ENCODE results near the gene MAP7D2.
"Not testable (repeated sequence)": the region's sequence is repeated elsewhere in the genome, so short reads cannot be mapped to it uniquely, and the experiment has no call there.

Gene MAP7D2

DNA sequence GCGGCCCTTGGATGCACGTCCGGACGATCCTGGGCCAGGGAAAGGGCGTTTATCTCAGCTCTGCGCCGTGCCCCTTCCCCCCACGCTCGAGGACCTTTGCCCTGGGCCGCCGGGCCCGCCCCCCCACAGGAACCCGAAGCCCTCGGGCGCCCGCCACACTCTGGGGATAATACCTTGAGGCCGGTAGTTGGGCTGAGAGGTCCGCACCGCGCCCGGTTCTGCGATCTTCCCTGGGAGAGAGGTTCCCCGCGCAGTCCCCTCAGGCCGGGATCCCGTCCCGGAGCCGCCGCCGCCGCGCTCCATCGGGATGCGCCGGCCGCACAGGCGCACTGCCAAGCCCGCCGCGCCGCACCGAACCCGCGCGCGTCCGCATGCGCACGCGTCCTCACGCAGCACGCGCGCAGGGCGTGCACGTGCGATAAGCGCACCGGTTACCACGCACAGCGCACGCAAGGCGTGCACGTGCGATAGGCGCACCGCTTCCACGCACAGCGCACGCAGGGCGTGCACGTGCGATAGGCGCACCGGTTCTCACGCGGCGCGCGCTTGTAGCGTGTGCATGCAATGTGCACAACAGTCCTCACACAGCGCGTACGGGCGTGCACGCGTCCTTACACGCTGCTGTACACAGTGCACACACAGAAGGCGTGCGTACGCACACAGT, at the start of gene MAP7D2:
Gene MAP7D2 (minus strand): TSS at position 331 of the 664 bp plus-strand sequence. CDS start 28 bp downstream, at position 303.
- peaks cover 32% of the 10 kb centered on the region for H3K27me3 Mint-ChIP-seq
- H3K27ac Mint-ChIP-seq, result no peak within 1 kb of the TSS
- H3K4me1 Mint-ChIP-seq (ENCODE audit: low read depth), result peaks cover 4% of the 10 kb centered on the region
- H3K36me3 Mint-ChIP-seq (ENCODE audit: low read depth), result peaks cover 5% of the 10 kb centered on the region
- no peaks in the 10 kb centered on the region for H3K9me3 Mint-ChIP-seq
- peak within 1 kb of the TSS; percentile 56 for H3K4me3 Mint-ChIP-seq
- DNase-seq, result no peak

DNA sequence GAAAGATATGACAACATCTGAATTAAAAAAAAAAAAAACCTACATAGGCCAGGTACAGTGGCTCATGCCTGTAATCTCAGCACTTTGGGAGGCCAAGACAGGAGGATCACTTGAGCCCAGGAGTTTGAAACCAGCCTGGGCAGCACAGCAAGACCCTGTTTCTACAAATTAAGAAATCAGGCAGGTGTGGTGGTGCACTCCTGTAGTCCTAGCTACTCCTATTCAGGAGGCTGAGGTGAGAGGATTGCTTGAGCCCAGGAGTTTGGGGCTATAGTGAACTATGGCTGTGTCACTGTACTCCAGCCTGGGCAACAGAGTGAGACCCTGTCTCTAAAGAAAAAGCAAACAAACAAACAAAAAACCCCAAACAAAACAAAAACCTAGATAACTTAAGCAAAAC, 45.8 kb upstream of the MAP7D2 start:
- DNase-seq; H3K9me3 Mint-ChIP-seq; H3K4me3 Mint-ChIP-seq; H3K4me1 Mint-ChIP-seq (ENCODE audit: low read depth); H3K27me3 Mint-ChIP-seq: not testable (repeated sequence)
- Mint-ChIP-seq H3K36me3 (ENCODE audit: low read depth) (peaks cover 55% of the 10 kb centered on the region), H3K27ac (peak overlapping the region; percentile 62)

DNA sequence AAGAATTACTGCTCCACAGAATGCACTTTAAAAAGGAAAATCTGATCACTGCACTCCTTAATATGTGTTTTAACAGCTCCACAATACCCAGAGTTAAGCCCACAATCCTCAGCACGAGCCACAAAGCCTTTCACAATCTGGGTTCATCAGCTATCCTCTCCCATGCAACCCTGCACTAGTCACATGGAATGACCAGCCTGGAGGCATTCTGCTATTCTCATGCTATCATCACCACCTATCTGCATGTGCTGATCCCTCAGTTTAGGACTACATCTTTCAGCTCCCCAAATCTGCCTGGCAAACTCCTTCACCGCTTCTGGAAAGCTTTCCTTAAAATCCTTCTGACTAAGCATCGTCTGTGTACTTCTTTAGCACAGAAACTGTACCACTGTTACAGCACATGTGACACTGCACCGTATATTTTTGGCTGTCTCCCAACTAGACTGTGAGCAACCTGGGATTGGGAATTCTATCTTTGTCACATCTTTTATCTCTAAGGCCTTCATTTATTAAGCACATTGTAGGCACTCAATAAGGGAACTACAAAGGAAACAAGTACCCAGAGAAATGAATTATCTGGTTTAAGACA, 43.2 kb upstream of the MAP7D2 start:
- Mint-ChIP-seq H3K9me3 (no peaks in the 10 kb centered on the region), H3K27me3 (peaks cover 7% of the 10 kb centered on the region), H3K27ac (peak overlapping the region; percentile 2), H3K36me3 (ENCODE audit: low read depth) (peaks cover 70% of the 10 kb centered on the region), H3K4me3 (no peak overlapping the region), H3K4me1 (ENCODE audit: low read depth) (no peaks in the 10 kb centered on the region)
- no peak for DNase-seq

DNA sequence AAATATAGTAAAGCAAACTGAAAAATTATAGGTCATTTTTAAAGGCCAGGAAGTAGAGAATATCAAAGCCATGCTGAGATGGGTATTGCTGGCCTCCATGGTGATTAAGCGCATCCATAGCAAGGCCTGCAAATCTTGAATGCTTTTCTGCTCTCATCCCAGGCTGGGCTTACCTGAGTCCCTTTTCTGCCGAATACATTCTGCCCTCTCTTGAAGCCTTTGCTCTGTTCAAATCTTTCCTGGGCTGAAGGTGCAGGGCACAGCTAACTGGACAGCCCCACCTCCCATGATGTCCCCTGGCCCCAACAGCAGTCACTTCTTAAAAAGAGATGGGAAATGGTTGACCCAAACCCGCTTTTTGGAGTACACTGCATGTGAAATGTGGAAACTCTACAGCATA, 35.0 kb upstream of the MAP7D2 start:
- no peak for DNase-seq
- peaks cover 56% of the 10 kb centered on the region for H3K36me3 Mint-ChIP-seq (ENCODE audit: low read depth)
- peaks cover 14% of the 10 kb centered on the region for H3K27me3 Mint-ChIP-seq
- H3K4me1 Mint-ChIP-seq (ENCODE audit: low read depth), result peaks cover 5% of the 10 kb centered on the region
- no peaks in the 10 kb centered on the region for H3K9me3 Mint-ChIP-seq
- H3K4me3 Mint-ChIP-seq, result no peak overlapping the region
- H3K27ac Mint-ChIP-seq, result no peak overlapping the region

DNA sequence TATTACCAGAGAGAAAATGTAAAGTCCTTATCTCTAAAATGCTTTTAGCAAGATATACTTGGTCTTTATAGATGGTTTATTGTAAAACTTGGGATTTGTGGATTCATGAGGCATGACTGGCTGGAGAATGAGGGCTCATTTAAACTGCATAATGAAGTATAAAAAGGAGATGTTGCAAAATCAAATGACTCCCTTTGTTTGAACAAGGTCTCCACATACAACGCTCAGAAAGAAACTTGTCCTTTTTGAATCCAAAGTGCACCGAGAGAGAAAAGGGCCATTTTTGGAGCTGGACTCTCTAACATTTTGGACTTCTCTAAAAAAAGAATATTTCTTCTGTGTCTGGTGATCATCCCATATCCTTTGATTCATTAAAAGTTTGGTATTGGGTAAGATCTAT, 32.6 kb upstream of the MAP7D2 start:
- H3K36me3 Mint-ChIP-seq (ENCODE audit: low read depth), result peaks cover 38% of the 10 kb centered on the region
- no peak overlapping the region for H3K27ac Mint-ChIP-seq

DNA sequence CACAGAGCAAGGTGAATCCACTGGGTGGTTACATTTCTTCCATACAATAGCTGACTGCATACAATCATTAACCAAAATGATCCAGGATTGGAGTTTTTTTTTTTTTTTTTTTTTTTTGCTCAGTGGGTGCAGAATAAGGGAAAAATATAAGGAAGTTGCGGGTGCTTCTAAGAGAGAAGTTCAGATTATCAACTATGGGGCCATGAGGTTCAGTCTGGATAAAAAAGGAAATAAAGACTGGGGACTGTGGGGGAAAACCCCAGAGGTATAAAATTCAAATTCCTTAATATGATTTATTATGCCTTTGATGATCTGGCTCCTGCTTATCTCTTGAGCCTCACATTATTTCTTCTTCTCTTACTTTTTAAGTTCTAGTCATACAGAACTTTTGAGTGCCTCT, 30.9 kb upstream of the MAP7D2 start:
- no peak overlapping the region for H3K27ac Mint-ChIP-seq
- no peaks in the 10 kb centered on the region for H3K9me3 Mint-ChIP-seq
- H3K36me3 Mint-ChIP-seq (ENCODE audit: low read depth), result peaks cover 23% of the 10 kb centered on the region
- H3K27me3 Mint-ChIP-seq, result peaks cover 11% of the 10 kb centered on the region
- no peak for DNase-seq
- H3K4me1 Mint-ChIP-seq (ENCODE audit: low read depth), result peaks cover 29% of the 10 kb centered on the region
- no peak overlapping the region for H3K4me3 Mint-ChIP-seq

More for the DNA sequence above, 32.6 kb upstream of the MAP7D2 start:
- peaks cover 12% of the 10 kb centered on the region for H3K4me1 Mint-ChIP-seq (ENCODE audit: low read depth)
- DNase-seq, result no peak
- no peaks in the 10 kb centered on the region for H3K9me3 Mint-ChIP-seq
- no peak overlapping the region for H3K4me3 Mint-ChIP-seq
- peaks cover 11% of the 10 kb centered on the region for H3K27me3 Mint-ChIP-seq

DNA sequence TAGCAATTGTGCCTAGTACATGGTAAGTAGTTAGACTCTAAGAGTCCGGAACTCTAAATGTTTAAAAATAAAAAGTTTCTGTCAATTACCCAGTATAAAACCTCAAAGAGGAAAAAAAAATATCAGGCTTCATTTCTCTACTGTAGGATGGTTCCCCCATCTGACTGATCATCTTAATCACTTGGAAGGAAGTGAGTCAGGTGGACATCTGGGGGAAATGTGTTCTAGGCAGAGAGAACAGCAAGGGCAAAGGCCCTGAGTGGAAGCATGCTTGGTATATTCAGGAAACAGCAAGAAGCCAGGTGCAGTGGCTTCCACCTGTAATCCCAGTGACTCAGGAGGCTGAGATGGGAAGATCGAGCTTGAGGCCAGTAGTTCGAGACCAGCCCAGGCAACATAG, 27.8 kb upstream of the MAP7D2 start:
- Mint-ChIP-seq H3K27me3 (peaks cover 11% of the 10 kb centered on the region), H3K4me3 (no peak overlapping the region), H3K9me3 (no peaks in the 10 kb centered on the region), H3K27ac (peak overlapping the region; percentile 15), H3K36me3 (ENCODE audit: low read depth) (peaks cover 26% of the 10 kb centered on the region), H3K4me1 (ENCODE audit: low read depth) (peaks cover 37% of the 10 kb centered on the region)
- no peak for DNase-seq

DNA sequence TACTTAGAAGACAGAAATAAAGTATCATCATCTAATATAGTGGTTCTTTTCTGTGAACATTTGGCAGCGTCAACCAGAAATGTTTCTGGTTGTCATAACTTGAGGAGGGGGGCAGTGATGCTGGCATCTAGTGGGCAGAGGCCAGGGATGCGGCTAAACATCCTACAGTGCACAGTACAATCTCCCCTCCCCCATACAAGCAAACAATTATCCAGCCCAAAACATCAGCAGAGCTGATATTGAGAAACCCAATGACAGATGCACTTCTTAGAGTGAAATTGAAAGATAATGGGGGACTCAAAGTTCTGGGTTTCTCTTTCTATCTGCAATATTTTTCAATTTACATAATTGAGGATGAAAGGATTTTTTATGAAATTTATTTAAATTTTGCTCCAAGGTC, 26.9 kb upstream of the MAP7D2 start:
- peaks cover 11% of the 10 kb centered on the region for H3K27me3 Mint-ChIP-seq
- H3K4me3 Mint-ChIP-seq, result no peak overlapping the region
- H3K9me3 Mint-ChIP-seq, result no peaks in the 10 kb centered on the region
- DNase-seq, result no peak
- H3K4me1 Mint-ChIP-seq (ENCODE audit: low read depth), result peaks cover 47% of the 10 kb centered on the region
- H3K27ac Mint-ChIP-seq, result peak overlapping the region; percentile 40
- peaks cover 31% of the 10 kb centered on the region for H3K36me3 Mint-ChIP-seq (ENCODE audit: low read depth)

DNA sequence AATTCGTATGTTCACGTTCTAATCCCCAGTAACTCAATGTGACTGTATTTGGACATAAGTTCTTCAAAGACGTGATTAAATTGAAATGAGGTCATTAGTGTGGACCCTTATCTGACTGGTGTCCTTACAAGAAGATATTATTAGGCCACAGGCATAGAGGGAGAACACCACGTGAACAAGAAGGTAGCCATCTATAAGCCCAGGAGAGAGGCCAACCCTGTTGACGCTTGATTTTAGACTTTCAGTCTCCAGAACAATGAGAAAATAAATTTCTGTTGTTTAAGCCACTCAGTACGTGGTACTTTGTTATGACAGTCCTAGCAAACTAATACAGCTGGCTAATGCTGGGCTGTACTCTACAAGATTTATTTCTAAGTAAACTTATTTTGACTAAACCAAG, 26.4 kb upstream of the MAP7D2 start:
- Mint-ChIP-seq H3K9me3 (no peaks in the 10 kb centered on the region), H3K27me3 (peaks cover 9% of the 10 kb centered on the region), H3K4me1 (ENCODE audit: low read depth) (peaks cover 51% of the 10 kb centered on the region), H3K36me3 (ENCODE audit: low read depth) (peaks cover 36% of the 10 kb centered on the region), H3K4me3 (peak overlapping the region; percentile 94), H3K27ac (peak overlapping the region; percentile 80)
- no peak for DNase-seq

DNA sequence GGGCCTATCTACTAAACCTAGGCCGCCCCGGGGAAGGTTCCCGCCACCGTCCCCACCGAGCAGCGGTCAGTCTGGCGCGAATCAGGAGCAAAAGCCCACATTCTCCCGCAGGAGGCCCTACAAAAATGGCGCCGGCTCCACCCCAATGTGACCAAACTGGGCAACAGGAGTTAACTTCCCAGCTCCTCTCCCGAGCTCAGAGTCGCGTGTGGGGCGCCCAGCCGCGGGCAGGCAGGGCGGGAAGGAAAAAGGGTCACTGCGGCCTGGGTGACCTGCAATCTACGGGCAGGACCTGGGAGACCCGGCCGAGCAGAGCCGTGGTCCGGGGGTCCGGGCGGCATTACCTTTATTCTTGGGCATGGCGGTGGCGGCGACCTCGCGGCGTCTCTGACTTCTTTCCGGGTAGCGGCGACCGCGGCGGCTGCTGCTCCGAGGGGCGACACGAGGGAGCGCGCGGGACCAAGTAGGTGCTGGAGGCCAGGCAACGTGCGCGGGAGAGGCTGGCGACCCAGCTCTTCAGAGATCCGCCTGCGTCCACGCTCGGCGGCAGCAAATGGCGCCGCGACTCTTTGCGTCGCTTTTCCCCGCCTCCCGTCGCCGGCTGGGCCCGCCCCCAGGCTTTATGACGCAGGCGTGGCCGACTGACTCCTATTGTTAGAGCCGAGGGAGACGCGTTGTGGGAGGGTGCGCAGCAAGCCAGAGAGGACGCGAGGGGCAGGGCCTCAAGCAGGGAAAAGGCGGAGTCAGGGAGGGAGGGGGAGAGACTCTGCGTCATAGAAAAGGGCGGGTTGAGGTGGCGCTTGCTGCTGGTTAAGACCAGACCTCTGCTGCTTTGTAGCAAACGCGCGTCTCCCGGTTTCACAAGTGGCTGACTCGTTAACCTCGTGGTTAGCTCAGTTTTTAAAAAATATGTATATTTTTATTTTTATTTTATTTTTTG, 24.8 kb upstream of the MAP7D2 start, which contains the start of gene EIF1AX:
Gene EIF1AX (minus strand): TSS at position 558 of the 940 bp plus-strand sequence. CDS start 198 bp downstream, at position 360.
- no peaks in the 10 kb centered on the region for H3K27me3 Mint-ChIP-seq

DNA sequence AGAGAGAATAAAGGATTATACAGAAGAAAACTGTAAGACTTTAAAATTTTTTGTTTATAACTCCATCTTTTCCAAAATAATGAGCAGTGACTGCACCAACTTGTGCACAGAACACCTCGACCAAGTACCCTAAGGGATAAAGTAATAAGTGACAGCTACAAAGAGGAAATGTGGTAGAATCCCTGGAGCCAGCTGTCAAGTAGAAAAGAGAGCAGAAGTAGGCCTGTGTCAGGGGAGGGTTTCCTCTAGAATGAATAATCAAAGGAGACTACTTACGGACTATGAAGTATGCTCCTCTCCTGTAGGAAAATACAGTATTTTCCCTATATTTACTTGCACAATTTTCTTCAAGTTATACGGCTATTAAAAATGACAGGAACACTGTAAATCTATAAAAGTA, 23.7 kb upstream of the MAP7D2 start:
- Mint-ChIP-seq H3K4me3 (peak overlapping the region; percentile 94), H3K27ac (peak overlapping the region; percentile 88), H3K4me1 (ENCODE audit: low read depth) (peaks cover 68% of the 10 kb centered on the region), H3K36me3 (ENCODE audit: low read depth) (peaks cover 62% of the 10 kb centered on the region), H3K27me3 (no peaks in the 10 kb centered on the region), H3K9me3 (no peaks in the 10 kb centered on the region)
- DNase-seq, result no peak

More for the DNA sequence above, 24.8 kb upstream of the MAP7D2 start, which contains the start of gene EIF1AX:
- H3K4me1 Mint-ChIP-seq (ENCODE audit: low read depth), result peaks cover 58% of the 10 kb centered on the region
- H3K27ac Mint-ChIP-seq, result peak within 1 kb of the TSS; percentile 95
- peak within 1 kb of the TSS; percentile 94 for H3K4me3 Mint-ChIP-seq
- peaks cover 50% of the 10 kb centered on the region for H3K36me3 Mint-ChIP-seq (ENCODE audit: low read depth)
- peak; percentile 99 for DNase-seq
- H3K9me3 Mint-ChIP-seq, result no peaks in the 10 kb centered on the region

DNA sequence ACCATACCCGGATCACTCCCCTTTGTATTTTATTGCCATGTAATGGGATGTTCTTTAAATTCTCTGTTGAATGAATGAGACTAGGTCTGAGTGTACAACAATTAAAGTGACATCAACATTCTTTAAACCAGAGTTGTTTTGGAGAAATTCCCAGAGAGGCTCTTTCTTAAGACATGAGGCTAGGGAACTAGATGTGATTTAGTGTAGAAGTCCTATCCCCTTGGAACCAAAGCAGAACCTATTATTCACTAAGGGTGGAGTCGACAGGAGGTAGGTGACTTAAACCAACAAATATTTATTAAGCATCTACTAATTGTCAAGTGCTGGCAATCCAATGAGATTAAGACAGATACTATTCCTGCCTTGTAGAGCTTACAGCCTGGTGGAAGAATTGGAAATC, 23.3 kb upstream of the MAP7D2 start:
- Mint-ChIP-seq H3K4me3 (peak overlapping the region; percentile 94), H3K36me3 (ENCODE audit: low read depth) (peaks cover 66% of the 10 kb centered on the region)

DNA sequence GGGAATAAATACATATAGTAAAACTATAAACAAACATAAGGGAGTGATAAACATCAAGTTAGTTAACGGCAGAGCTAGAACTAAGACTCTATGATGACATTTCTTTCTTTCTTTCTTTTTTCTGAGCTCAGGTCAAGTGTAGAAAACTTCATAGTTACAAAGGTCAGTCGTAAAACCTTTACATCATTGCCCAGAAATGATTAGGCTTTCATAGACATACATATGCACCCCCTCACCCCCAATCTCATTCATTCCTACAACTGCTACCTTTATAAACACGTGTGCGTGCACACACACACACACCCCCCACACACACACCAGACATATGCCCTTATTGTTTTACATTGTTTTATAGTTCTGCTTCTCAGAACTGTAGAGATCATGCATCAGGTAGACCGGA, 19.2 kb upstream of the MAP7D2 start:
- Mint-ChIP-seq H3K27ac (peak overlapping the region; percentile 81), H3K9me3 (no peaks in the 10 kb centered on the region), H3K27me3 (no peaks in the 10 kb centered on the region), H3K4me1 (ENCODE audit: low read depth) (peaks cover 55% of the 10 kb centered on the region), H3K4me3 (no peak overlapping the region), H3K36me3 (ENCODE audit: low read depth) (peaks cover 96% of the 10 kb centered on the region)
- DNase-seq, result no peak

More for the DNA sequence above, 23.3 kb upstream of the MAP7D2 start:
- H3K27ac Mint-ChIP-seq, result peak overlapping the region; percentile 88
- H3K4me1 Mint-ChIP-seq (ENCODE audit: low read depth), result peaks cover 70% of the 10 kb centered on the region
- no peaks in the 10 kb centered on the region for H3K9me3 Mint-ChIP-seq
- H3K27me3 Mint-ChIP-seq, result no peaks in the 10 kb centered on the region
- DNase-seq, result no peak

DNA sequence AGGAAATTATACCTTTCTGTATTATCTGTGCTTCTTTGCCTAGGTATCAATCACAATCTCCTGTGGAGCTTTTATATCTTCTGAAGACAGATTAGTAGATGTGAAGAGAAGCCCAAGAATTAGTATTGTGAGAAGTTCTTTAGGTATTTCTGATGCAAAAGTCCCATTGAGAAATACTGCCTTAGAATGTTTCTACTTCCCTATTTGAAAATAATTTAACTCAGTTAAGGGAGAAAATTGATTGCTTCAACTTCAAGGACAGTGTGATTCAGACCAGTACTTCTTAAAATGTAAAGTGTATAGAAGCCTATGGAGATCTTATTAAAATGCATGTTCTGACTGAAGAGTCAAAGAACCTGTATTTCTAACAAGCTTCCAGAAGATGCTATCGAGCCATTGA, 16.0 kb upstream of the MAP7D2 start:
- H3K27ac Mint-ChIP-seq, result peak overlapping the region; percentile 79

More for the DNA sequence above, 16.0 kb upstream of the MAP7D2 start:
- Mint-ChIP-seq H3K36me3 (ENCODE audit: low read depth) (peaks cover 92% of the 10 kb centered on the region), H3K9me3 (no peaks in the 10 kb centered on the region), H3K4me3 (no peak overlapping the region), H3K27me3 (no peaks in the 10 kb centered on the region), H3K4me1 (ENCODE audit: low read depth) (peaks cover 35% of the 10 kb centered on the region)
- DNase-seq, result no peak

Measured in activated T-cell treated with anti-CD3 and anti-CD28 coated beads, Interleukin-2, amount 50 U/mL, for 24 hours (primary cell).